GM12878 (cell line): ENCODE measurements around the gene GSTP1. TPM values are rescaled to one million over a fixed set of nuclear protein-coding genes. Genes with fewer than 3 reads are reported as not detected.

Experiments used
- ATAC-seq: fragments of 200-7000 bp; cut with Tn5 transposase; 3 replicates; pipeline ENCODE4 v1.9.1; 2020; ENCODE audit warnings: mild to moderate bottlenecking, moderate library complexity
- BruUV-seq: library from RNA; stranded (reverse); fragments of 400-500 nt; replicated peaks from 2 replicates; lab custom pipeline; 2021; lab: Mats Ljungman, UMichigan
- CTCF ChIA-PET: fragments of 300-600 bp; sonication (Branson Sonifier 250); formaldehyde crosslinking; extraction: SDS; loops from one replicate; lab custom pipeline; 2021; ENCODE audit warnings: inconsistent platforms; lab: Yijun Ruan, JAX
- POLR2A ChIA-PET: fragments of 350-600 bp; formaldehyde crosslinking; extraction: SDS; loops from one replicate; lab custom pipeline; 2021; ENCODE audit warnings: inconsistent platforms; lab: Charles Lee
- RAD21 ChIA-PET: fragments of 300-600 bp; sonication (Branson Sonifier 250); formaldehyde crosslinking; loops from one replicate; lab custom pipeline; 2023; ENCODE audit warnings: antibody characterized with exemption; ENCODE audit not compliant: unreplicated experiment; lab: Charles Lee
- SMC1A ChIA-PET: fragments of 300-600 bp; sonication (Branson Sonifier 250); formaldehyde crosslinking; loops from one replicate; lab custom pipeline; 2023; ENCODE audit not compliant: unreplicated experiment, uncharacterized antibody; lab: Charles Lee
- DNase-seq: peaks from one replicate; pipeline ENCODE4 v3.0.0-alpha.2; 2011; ENCODE audit warnings: low read depth, low spot score
- FAIRE-seq: peaks from 3 replicates; lab custom pipeline; 2011; peaks lifted over from hg19 to GRCh38; lab: Jason Lieb, UNC
- H2AFZ ChIP-seq: 2 replicates; pipeline ENCODE4 v1.6.0; 2011; ENCODE audit warnings: low read depth, low read length, control low read depth; ENCODE audit not compliant: control insufficient read depth
- H3K27ac ChIP-seq: 2 replicates; pipeline ENCODE4 v1.5.1; 2011; ENCODE audit warnings: control low read depth; ENCODE audit not compliant: control insufficient read depth, insufficient read depth
- H3K27me3 ChIP-seq, 2 experiments: replicated peaks in 1 of 2; 2 replicates each; pipeline versions ENCODE4 v1.6.0 to v1.6.1; 2011; ENCODE audit warnings: low read length in 1 of 2; ENCODE audit not compliant: control insufficient read depth in 2 of 2, insufficient read depth in 2 of 2
- H3K36me3 ChIP-seq, 2 experiments: 2 replicates each; pipeline ENCODE4 v1.5.1; 2011; ENCODE audit warnings: low read length in 1 of 2; ENCODE audit not compliant: control insufficient read depth in 2 of 2, insufficient read depth in 2 of 2
- H3K4me1 ChIP-seq: 2 replicates; pipeline ENCODE4 v1.6.1; 2011; ENCODE audit warnings: mild to moderate bottlenecking, low read length, moderate library complexity, mixed read lengths; ENCODE audit not compliant: control insufficient read depth, insufficient read depth
- H3K4me2 ChIP-seq: 2 replicates; pipeline ENCODE4 v1.6.0; 2011; ENCODE audit warnings: control low read depth; ENCODE audit not compliant: control insufficient read depth, insufficient read depth
- H3K4me3 ChIP-seq: fragments of 200-600 bp; sonication (generic); 2 replicates; pipeline ENCODE4 v1.5.1; 2016
- H3K79me2 ChIP-seq: 2 replicates; pipeline ENCODE4 v1.6.0; 2011; ENCODE audit warnings: low read length; ENCODE audit not compliant: control insufficient read depth, insufficient read depth
- H3K9ac ChIP-seq: 2 replicates; pipeline ENCODE4 v1.8.0; 2011; ENCODE audit warnings: low read length, control low read depth, mixed read lengths; ENCODE audit not compliant: control insufficient read depth, insufficient read depth
- H3K9me3 ChIP-seq: replicated peaks from 3 replicates; pipeline ENCODE4 v1.5.1; 2011; ENCODE audit warnings: mild to moderate bottlenecking, low read length; ENCODE audit not compliant: control insufficient read depth, insufficient read depth
- H4K20me1 ChIP-seq: 2 replicates; pipeline ENCODE4 v1.6.0; 2011; ENCODE audit not compliant: control insufficient read depth, insufficient read depth
- BCL11A ChIP-seq: IDR thresholded peaks from 2 replicates; pipeline ENCODE4 v1.6.1; 2011; ENCODE audit warnings: low read depth, low read length
- BRCA1 ChIP-seq: IDR thresholded peaks from 2 replicates; pipeline ENCODE4 v1.6.1; 2011; ENCODE audit warnings: low read depth, low read length, improper control_type of control experiment
- ETV6 ChIP-seq, 2 experiments: fragments of 450-650 bp in 1 of 2; IDR thresholded peaks in 1 of 2; conservative IDR thresholded peaks in 1 of 2; 2 replicates each; pipeline ENCODE4 v1.6.1; 2014; ENCODE audit warnings: antibody characterized with exemption in 1 of 2, borderline replicate concordance in 1 of 2, low read depth in 1 of 2, mild to moderate bottlenecking in 1 of 2, moderate library complexity in 1 of 2
- HDAC2 ChIP-seq: fragments of 200-600 bp; sonication (generic); IDR thresholded peaks from 2 replicates; pipeline ENCODE4 v1.6.1; 2017
- HDAC6 ChIP-seq: fragments of 200-600 bp; sonication (generic); IDR thresholded peaks from one replicate; pipeline ENCODE4 v1.8.0; 2017; ENCODE audit warnings: antibody characterized with exemption; ENCODE audit not compliant: unreplicated experiment
- JUNB ChIP-seq: IDR thresholded peaks from 2 replicates; pipeline ENCODE4 v1.6.1; 2016; ENCODE audit warnings: antibody characterized with exemption, mild to moderate bottlenecking
- KDM1A ChIP-seq: fragments of 200-600 bp; sonication (generic); IDR thresholded peaks from 2 replicates; pipeline ENCODE4 v1.6.1; 2016; ENCODE audit warnings: borderline replicate concordance
- NFXL1 ChIP-seq: fragments of 450-650 bp; IDR thresholded peaks from 2 replicates; pipeline ENCODE4 v1.6.1; 2017; ENCODE audit warnings: antibody characterized with exemption, mild to moderate bottlenecking, borderline replicate concordance
- NFYA ChIP-seq: IDR thresholded peaks from 2 replicates; pipeline ENCODE4 v1.6.1; 2011; ENCODE audit warnings: low read depth, mild to moderate bottlenecking, low read length, improper control_type of control experiment, borderline replicate concordance
- PAX8 ChIP-seq: fragments of 450-650 bp; IDR thresholded peaks from 2 replicates; pipeline ENCODE4 v1.6.1; 2017; ENCODE audit warnings: mild to moderate bottlenecking, moderate library complexity
- RAD51 ChIP-seq: fragments of 450-650 bp; IDR thresholded peaks from 2 replicates; pipeline ENCODE4 v1.6.1; 2016; ENCODE audit warnings: moderate library complexity, mild to moderate bottlenecking, inconsistent platforms
- SREBF1 ChIP-seq: IDR thresholded peaks from 2 replicates; pipeline ENCODE4 v1.6.1; 2012; ENCODE audit warnings: mild to moderate bottlenecking, low read length
- TCF3 ChIP-seq: IDR thresholded peaks from 2 replicates; pipeline ENCODE4 v1.6.1; 2012; ENCODE audit warnings: low read depth, mild to moderate bottlenecking, low read length, borderline replicate concordance; ENCODE audit not compliant: insufficient read depth
- USF1 ChIP-seq: IDR thresholded peaks from 2 replicates; pipeline ENCODE4 v1.6.1; 2011; ENCODE audit warnings: borderline replicate concordance, low read depth, mild to moderate bottlenecking, moderate library complexity, mixed read lengths, low read length; ENCODE audit not compliant: insufficient read depth; ENCODE audit errors: extremely low read length
- USF2 ChIP-seq: IDR thresholded peaks from 2 replicates; pipeline ENCODE4 v1.6.1; 2011; ENCODE audit warnings: low read depth, low read length, improper control_type of control experiment, borderline replicate concordance
- ZNF384 ChIP-seq: IDR thresholded peaks from 2 replicates; pipeline ENCODE4 v1.6.1; 2012; ENCODE audit warnings: low read depth, mild to moderate bottlenecking, low read length, improper control_type of control experiment, borderline replicate concordance
- WGBS: methylation state at CpG from one replicate; pipeline ENCODE4 v1.1.6; 2016; ENCODE audit warnings: low lambda C conversion rate; ENCODE audit not compliant: insufficient replicate concordance, insufficient coverage; ENCODE audit errors: missing lambda C conversion rate; 5-methylcytosine and 5-hydroxymethylcytosine counted together
- in situ Hi-C: fragments of 300-500 bp; cut with MboI; formaldehyde crosslinking; loops from 9 replicates; pipeline ENCODE4 v1.14.3; 2018; ENCODE audit warnings: mixed read lengths
- intact Hi-C: fragments of 100-400 bp; cut with micrococcal nuclease; formaldehyde crosslinking; loops from one replicate; pipeline ENCODE4 v1.14.2; 2022; ENCODE audit not compliant: unreplicated experiment
- polyA plus RNA-seq, 11 experiments: library from polyadenylated mRNA; depleted of rRNA in 4 of 11; unstranded in 6 of 11; stranded (reverse) in 5 of 11; fragments of >200 nt; fragmentation: Nextera tagmentation in 4 of 11; fragmentation: Illumina TruSeq in 1 of 11; extraction: Ambion mirVana in 4 of 11; extraction: Trizol in 1 of 11; gene quantifications; 1 replicate in 1 of 11; 2 replicates in 10 of 11; pipeline versions ENCODE4 v1.2.1 to v1.2.3, GENCODE V29; 2011 to 2016; ENCODE audit warnings: inconsistent platforms in 2 of 11, missing spikeins in 2 of 11, low read depth in 1 of 11
- total RNA-seq, 4 experiments: library from RNA; depleted of rRNA in 3 of 4; stranded (reverse); fragments of >200 nt in 3 of 4; fragmentation: Illumina TruSeq in 1 of 4; extraction: Trizol in 1 of 4; gene quantifications; 2 replicates each; pipeline versions ENCODE4 v1.2.1 to v1.2.3, GENCODE V29; 2013 to 2021
- TF ChIP-seq, protein P1 (sequence below): fragments of 450-650 bp; IDR thresholded peaks from 2 replicates; pipeline ENCODE4 v1.6.1; 2017; ENCODE audit warnings: mild to moderate bottlenecking, moderate library complexity
- TF ChIP-seq, protein P2 (sequence below): fragments of 450-650 bp; IDR thresholded peaks from 2 replicates; pipeline ENCODE4 v1.6.1; 2017; ENCODE audit warnings: borderline replicate concordance

GSTP1 gene
- total and polyA plus RNA-seq, 10 of the 15 experiments (the other 5 are each of a cell fraction or from before 2014, with no cell fraction given), result 469 to 1,788 (median 955) TPM

DNA sequence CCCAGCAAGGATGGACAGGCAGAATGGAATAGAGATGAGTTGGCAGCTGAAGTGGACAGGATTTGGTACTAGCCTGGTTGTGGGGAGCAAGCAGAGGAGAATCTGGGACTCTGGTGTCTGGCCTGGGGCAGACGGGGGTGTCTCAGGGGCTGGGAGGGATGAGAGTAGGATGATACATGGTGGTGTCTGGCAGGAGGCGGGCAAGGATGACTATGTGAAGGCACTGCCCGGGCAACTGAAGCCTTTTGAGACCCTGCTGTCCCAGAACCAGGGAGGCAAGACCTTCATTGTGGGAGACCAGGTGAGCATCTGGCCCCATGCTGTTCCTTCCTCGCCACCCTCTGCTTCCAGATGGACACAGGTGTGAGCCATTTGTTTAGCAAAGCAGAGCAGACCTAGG lies 2.3 kb downstream of the GSTP1 start:
- Histone ChIP-seq H3K4me1 (peaks cover 51% of the 10 kb centered on the region), H3K9me3 (peaks cover 7% of the 10 kb centered on the region; the same call in 2 of the 3 replicates), H3K27ac (peak overlapping the region; percentile 64), H3K27me3 (no peaks in the 10 kb centered on the region), H3K9ac (peak overlapping the region; percentile 43; the same call in 1 of the 2 replicates), H3K79me2 (peaks cover 42% of the 10 kb centered on the region), H3K4me3 (peak overlapping the region; percentile 85), H3K36me3 (peaks cover 4 to 8% of the 10 kb centered on the region in 2 experiments; a peak in 3 of 4 replicates), H2AFZ (no peak overlapping the region), H4K20me1 (no peaks in the 10 kb centered on the region), H3K4me2 (peak overlapping the region; percentile 96)
- RAD21 ChIA-PET, result interaction anchor here (1.4 to 2.9 kb wide), 3 partner anchors 10 to 28 kb away, joined by 3 to 9 read pairs (median 4); no protein-coding TSS in a partner anchor
- SMC1A ChIA-PET, result interaction anchor here (0.8 to 3.3 kb wide), 5 partner anchors 15 to 30 kb away, joined by 3 to 9 read pairs (median 5); no protein-coding TSS in a partner anchor
- intact Hi-C loops (no loop called here), in situ Hi-C loops (no loop called here)
- POLR2A ChIA-PET, result interaction anchor here (1.2 to 2.5 kb wide), 3 partner anchors 10 to 43 kb away, joined by 4 to 6 read pairs (median 4); no protein-coding TSS in a partner anchor
- whole genome bisulfite sequencing, result 69% methylated on average over 4 of the region's 4 CpGs
- CTCF ChIA-PET, result interaction anchor here (0.5 to 5.8 kb wide), 5 partner anchors 14 to 715 kb away, joined by 3 to 54 read pairs (median 4); no protein-coding TSS in a partner anchor
- DNase-seq (no peak), FAIRE-seq (no peak), ATAC-seq (no peak)
- TF ChIP-seq ETV6 (conservative IDR thresholded peaks at IDR 0.05 in 1 of 2, IDR thresholded peaks at IDR 0.05 in 1 of 2; ENCODE audit: borderline replicate concordance in 1 of 2, low read depth in 1 of 2) (no peak), USF2 (no peak), SREBF1 (no peak), PAX8 (no peak), USF1 (no peak), BCL11A (no peak), NFYA (no peak), ZNF384 (no peak), HDAC2 (no peak), JUNB (no peak), BRCA1 (no peak), HDAC6 (no peak), RAD51 (no peak), KDM1A (no peak), TCF3 (no peak), NFXL1 (no peak)
- TF ChIP-seq, protein P1, sequence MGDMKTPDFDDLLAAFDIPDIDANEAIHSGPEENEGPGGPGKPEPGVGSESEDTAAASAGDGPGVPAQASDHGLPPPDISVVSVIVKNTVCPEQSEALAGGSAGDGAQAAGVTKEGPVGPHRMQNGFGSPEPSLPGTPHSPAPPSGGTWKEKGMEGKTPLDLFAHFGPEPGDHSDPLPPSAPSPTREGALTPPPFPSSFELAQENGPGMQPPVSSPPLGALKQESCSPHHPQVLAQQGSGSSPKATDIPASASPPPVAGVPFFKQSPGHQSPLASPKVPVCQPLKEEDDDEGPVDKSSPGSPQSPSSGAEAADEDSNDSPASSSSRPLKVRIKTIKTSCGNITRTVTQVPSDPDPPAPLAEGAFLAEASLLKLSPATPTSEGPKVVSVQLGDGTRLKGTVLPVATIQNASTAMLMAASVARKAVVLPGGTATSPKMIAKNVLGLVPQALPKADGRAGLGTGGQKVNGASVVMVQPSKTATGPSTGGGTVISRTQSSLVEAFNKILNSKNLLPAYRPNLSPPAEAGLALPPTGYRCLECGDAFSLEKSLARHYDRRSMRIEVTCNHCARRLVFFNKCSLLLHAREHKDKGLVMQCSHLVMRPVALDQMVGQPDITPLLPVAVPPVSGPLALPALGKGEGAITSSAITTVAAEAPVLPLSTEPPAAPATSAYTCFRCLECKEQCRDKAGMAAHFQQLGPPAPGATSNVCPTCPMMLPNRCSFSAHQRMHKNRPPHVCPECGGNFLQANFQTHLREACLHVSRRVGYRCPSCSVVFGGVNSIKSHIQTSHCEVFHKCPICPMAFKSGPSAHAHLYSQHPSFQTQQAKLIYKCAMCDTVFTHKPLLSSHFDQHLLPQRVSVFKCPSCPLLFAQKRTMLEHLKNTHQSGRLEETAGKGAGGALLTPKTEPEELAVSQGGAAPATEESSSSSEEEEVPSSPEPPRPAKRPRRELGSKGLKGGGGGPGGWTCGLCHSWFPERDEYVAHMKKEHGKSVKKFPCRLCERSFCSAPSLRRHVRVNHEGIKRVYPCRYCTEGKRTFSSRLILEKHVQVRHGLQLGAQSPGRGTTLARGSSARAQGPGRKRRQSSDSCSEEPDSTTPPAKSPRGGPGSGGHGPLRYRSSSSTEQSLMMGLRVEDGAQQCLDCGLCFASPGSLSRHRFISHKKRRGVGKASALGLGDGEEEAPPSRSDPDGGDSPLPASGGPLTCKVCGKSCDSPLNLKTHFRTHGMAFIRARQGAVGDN, result no peak
- TF ChIP-seq, protein P2, sequence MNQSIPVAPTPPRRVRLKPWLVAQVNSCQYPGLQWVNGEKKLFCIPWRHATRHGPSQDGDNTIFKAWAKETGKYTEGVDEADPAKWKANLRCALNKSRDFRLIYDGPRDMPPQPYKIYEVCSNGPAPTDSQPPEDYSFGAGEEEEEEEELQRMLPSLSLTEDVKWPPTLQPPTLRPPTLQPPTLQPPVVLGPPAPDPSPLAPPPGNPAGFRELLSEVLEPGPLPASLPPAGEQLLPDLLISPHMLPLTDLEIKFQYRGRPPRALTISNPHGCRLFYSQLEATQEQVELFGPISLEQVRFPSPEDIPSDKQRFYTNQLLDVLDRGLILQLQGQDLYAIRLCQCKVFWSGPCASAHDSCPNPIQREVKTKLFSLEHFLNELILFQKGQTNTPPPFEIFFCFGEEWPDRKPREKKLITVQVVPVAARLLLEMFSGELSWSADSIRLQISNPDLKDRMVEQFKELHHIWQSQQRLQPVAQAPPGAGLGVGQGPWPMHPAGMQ, result no peak
- TSS peak; percentile 74 for BruUV-seq
